ENCODE measurements around the gene CLDN16. TPM values are rescaled to one million over a fixed set of nuclear protein-coding genes. Genes with fewer than 3 reads are reported as not detected.

CLDN16 gene
- total and polyA plus RNA-seq, 7 experiments from 2014 or later = not detected

DNA sequence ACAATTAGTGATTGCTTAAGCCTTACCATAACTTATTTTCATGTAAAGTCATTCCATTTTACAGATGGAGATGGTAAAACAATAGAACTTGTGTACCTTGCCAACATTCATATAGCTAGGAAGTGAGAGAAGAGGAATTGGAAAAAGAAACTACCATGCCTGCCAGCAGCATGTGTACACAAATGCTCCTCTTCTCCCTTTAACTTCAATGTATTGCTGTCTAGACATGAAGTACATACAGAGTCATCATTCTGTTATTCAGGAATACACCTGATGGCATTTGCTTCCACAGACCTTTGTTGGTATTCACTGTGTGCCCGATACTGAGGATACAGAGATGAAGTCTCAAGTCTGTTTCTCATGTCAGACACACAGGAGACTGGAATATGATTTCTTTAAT lies 68.8 kb downstream of the CLDN16 start:
- Histone ChIP-seq H3K4me1 (ENCODE audit: control insufficient read depth in 2 of 2, insufficient read depth in 2 of 2, low read length in 2 of 2) (no peaks in the 10 kb centered on the region), H3K27me3 (ENCODE audit: control insufficient read depth in 2 of 2, insufficient read depth in 2 of 2, low read length in 2 of 2) (no peaks in the 10 kb centered on the region), H3K36me3 (ENCODE audit: control insufficient read depth in 2 of 3, insufficient read depth in 3 of 3, low read length in 3 of 3) (no peaks in the 10 kb centered on the region), H3K4me3 (ENCODE audit: low read length) (no peak overlapping the region), H3K9me3 (ENCODE audit: control insufficient read depth in 2 of 3, low read length in 3 of 3) (no peaks in the 10 kb centered on the region), H3K27ac (ENCODE audit: low read depth, low read length) (no peak overlapping the region)
- intact Hi-C loops (cut with micrococcal nuclease) = no loop called here
- ChIA-PET CTCF (no interaction called here), POLR2A (no interaction called here)
- Mint-ChIP-seq H3K36me3 (peaks cover 0 to 3% (median 0%) of the 10 kb centered on the region in 5 donors), H3K4me1 (no peaks in the 10 kb centered on the region), H3K9me3 (peaks cover 0 to 4% (median 0%) of the 10 kb centered on the region in 11 donors), H3K4me3 (no peak overlapping the region), H3K27ac (no peak overlapping the region), H3K27me3 (peaks cover 0 to 24% (median 11%) of the 10 kb centered on the region in 5 donors)
- DNase-seq = no peak
- no peak for ATAC-seq

DNA sequence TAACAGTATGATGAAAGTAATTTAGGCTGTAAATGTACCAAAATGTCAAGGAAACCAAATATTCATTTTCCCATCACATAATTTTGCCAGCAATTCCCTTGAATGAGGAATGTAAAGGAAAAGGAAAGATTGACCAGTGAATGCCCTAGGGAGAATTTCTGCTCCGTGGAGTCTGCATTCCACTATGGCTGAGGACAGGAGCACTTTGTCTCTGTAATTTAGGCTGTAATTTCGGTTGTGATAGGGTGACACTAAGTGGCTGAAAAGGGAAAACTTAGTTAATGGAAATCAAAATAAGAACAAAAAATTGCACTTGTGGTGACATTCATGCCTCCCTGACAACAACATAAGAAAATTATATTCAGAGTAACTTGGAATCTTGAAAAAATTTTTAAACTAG lies 70.1 kb downstream of the CLDN16 start:
- H3K36me3 ChIP-seq (ENCODE audit: control insufficient read depth in 2 of 3, insufficient read depth in 3 of 3, low read length in 3 of 3) = no peaks in the 10 kb centered on the region
- Mint-ChIP-seq H3K9me3 (peaks cover 0 to 4% (median 0%) of the 10 kb centered on the region in 11 donors), H3K27me3 (peaks cover 0 to 31% (median 17%) of the 10 kb centered on the region in 5 donors), H3K4me3 (no peak overlapping the region), H3K4me1 (no peaks in the 10 kb centered on the region), H3K36me3 (peaks cover 0 to 3% (median 0%) of the 10 kb centered on the region in 5 donors), H3K27ac (no peak overlapping the region)
- no peak for ATAC-seq
- H3K9me3 ChIP-seq (ENCODE audit: control insufficient read depth in 2 of 3, low read length in 3 of 3) = no peaks in the 10 kb centered on the region
- ChIA-PET POLR2A (no interaction called here), CTCF (no interaction called here)
- intact Hi-C loops (cut with micrococcal nuclease) = no loop called here
- H3K4me3 ChIP-seq (ENCODE audit: low read length) = no peak overlapping the region
- no peaks in the 10 kb centered on the region for H3K4me1 ChIP-seq (ENCODE audit: control insufficient read depth in 2 of 2, insufficient read depth in 2 of 2, low read length in 2 of 2)
- H3K27me3 ChIP-seq (ENCODE audit: control insufficient read depth in 2 of 2, insufficient read depth in 2 of 2, low read length in 2 of 2) = no peaks in the 10 kb centered on the region
- DNase-seq = no peak
- no peak overlapping the region for H3K27ac ChIP-seq (ENCODE audit: low read depth, low read length)

Other genes starting within 250 kb of the CLDN16 start
- under 1 TPM in 2 of 5 experiments, not detected in 3; 0.08 to 0.32 TPM for gene CLDN1, start 65.7 kb upstream of the CLDN16 start, total RNA-seq
- gene CLDN1, start 65.7 kb upstream of the CLDN16 start, polyA plus RNA-seq = under 1 TPM in 1 of 2 donors, not detected in 1; 0.22 TPM
- gene TMEM207, start 61.7 kb downstream of the CLDN16 start, total RNA-seq = not detected
- gene TMEM207, start 61.7 kb downstream of the CLDN16 start, polyA plus RNA-seq = not detected
- 10 to 100 TPM; 12.0 to 29.0 (median 14.8) TPM for gene IL1RAP, start 125.9 kb downstream of the CLDN16 start, total RNA-seq
- gene IL1RAP, start 125.9 kb downstream of the CLDN16 start, polyA plus RNA-seq = 1 to 10 TPM; 5.9 to 6.6 TPM